ENCODE results near the gene ATXN1.

ATXN1 gene

DNA sequence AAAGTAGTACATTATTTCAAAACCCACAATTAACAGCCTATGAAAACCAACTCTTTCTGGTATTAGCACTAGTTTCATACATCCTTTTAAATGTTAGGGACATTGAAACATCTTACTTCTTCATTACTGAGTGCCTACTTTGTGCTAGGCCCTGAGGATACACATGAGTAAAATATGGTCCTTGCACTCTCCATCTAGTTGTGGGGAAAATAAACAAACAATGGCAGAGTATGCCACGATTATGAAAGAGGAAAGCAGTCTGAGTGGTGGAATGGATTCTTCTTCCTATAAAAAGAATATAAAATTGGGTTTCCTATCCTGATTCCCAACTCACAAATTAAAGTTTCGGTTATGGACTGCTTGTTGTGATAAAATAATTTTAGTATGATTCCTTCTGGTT is 84.9 kb downstream of the ATXN1 start (continued):
- TF ChIP-seq ZNF530 (tag by site-specific recombination; IDR thresholded peaks at IDR 0.05; ENCODE audit: low read depth) (no peak), GFI1B (tag by site-specific recombination; IDR thresholded peaks at IDR 0.05) (no peak), ZNF211 (tag by site-specific recombination; IDR thresholded peaks at IDR 0.05; ENCODE audit: low read depth) (no peak)
- TF ChIP-seq, protein P1, sequence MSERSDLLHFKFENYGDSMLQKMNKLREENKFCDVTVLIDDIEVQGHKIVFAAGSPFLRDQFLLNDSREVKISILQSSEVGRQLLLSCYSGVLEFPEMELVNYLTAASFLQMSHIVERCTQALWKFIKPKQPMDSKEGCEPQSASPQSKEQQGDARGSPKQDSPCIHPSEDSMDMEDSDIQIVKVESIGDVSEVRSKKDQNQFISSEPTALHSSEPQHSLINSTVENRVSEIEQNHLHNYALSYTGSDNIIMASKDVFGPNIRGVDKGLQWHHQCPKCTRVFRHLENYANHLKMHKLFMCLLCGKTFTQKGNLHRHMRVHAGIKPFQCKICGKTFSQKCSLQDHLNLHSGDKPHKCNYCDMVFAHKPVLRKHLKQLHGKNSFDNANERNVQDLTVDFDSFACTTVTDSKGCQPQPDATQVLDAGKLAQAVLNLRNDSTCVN (tag by site-specific recombination; optimal IDR thresholded peaks at IDR 0.05), result no peak

DNA sequence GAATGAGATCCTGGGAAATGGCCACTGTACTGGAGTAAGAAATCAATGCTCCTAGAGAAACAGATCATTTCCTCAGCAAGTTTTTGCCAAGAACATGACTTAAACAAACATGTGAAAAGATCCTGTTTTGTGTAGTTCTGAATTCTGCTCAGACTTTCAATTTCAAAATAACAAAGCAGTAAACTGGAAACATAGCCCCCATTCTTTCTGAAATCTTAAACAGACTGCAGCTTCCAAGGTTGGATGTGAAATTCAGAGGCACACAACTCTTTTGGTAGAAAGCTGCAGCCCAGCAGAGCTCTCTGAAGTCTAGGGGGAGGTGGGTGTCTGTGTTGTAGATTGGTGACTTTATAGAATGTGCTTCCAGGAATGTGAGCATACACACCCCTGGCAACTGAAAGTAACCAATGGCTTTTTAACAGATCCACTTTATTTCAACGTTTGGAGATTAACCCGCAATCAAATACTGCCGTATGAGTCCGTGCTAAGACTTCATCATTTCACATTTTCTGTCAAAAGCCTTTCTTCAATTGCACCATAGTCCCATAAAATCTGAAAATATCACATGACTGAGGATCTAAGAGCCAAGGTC is 86.4 kb downstream of the ATXN1 start:
- ChIA-PET CTCF (interaction anchor here (0.6 kb wide), 1 partner anchor 8 kb away, joined by 3 read pairs; no protein-coding TSS in a partner anchor), POLR2A (no interaction called here)
- H3K4me3 ChIP-seq (ENCODE audit: low read depth, low read length), result no peak overlapping the region
- TF ChIP-seq, protein P2, sequence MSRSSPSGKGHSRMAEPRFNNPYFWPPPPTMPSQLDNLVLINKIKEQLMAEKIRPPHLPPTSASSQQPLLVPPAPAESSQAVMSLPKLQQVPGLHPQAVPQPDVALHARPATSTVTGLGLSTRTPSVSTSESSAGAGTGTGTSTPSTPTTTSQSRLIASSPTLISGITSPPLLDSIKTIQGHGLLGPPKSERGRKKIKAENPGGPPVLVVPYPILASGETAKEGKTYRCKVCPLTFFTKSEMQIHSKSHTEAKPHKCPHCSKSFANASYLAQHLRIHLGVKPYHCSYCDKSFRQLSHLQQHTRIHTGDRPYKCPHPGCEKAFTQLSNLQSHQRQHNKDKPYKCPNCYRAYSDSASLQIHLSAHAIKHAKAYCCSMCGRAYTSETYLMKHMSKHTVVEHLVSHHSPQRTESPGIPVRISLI (tag by site-specific recombination; IDR thresholded peaks at IDR 0.05), result no peak
- TF ChIP-seq GLIS1 (tag by site-specific recombination; IDR thresholded peaks at IDR 0.05) (no peak), ZFP69B (tag by site-specific recombination; IDR thresholded peaks at IDR 0.05) (no peak), ZNF530 (tag by site-specific recombination; IDR thresholded peaks at IDR 0.05; ENCODE audit: low read depth) (no peak), ZNF184 (tag by site-specific recombination; IDR thresholded peaks at IDR 0.05) (no peak), ZFP37 (tag by site-specific recombination; IDR thresholded peaks at IDR 0.05) (no peak), ZSCAN30 (tag by site-specific recombination; IDR thresholded peaks at IDR 0.05) (no peak), ZSCAN16 (tag by site-specific recombination; IDR thresholded peaks at IDR 0.05) (no peak), SETDB1 (IDR thresholded peaks at IDR 0.05; ENCODE audit: insufficient read length, low read length) (no peak), ZNF548 (tag by site-specific recombination; IDR thresholded peaks at IDR 0.05) (no peak)
- TF ChIP-seq, protein P3, sequence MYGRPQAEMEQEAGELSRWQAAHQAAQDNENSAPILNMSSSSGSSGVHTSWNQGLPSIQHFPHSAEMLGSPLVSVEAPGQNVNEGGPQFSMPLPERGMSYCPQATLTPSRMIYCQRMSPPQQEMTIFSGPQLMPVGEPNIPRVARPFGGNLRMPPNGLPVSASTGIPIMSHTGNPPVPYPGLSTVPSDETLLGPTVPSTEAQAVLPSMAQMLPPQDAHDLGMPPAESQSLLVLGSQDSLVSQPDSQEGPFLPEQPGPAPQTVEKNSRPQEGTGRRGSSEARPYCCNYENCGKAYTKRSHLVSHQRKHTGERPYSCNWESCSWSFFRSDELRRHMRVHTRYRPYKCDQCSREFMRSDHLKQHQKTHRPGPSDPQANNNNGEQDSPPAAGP (tag by site-specific recombination; IDR thresholded peaks at IDR 0.05), result no peak
- H3K27ac ChIP-seq (ENCODE audit: extremely low read depth, low read depth, low read length), result no peak overlapping the region
- H3K36me3 ChIP-seq (ENCODE audit: control insufficient read depth in 2 of 2, insufficient read depth in 1 of 2, low read length in 2 of 2), result no peaks in the 10 kb centered on the region; a peak in 1 of 3 replicates
- no peaks in the 10 kb centered on the region for H3K9me3 ChIP-seq (ENCODE audit: control insufficient read depth, insufficient read depth, low read depth, low read length)
- peaks cover 24% of the 10 kb centered on the region for H3K4me1 ChIP-seq (ENCODE audit: control insufficient read depth, insufficient read depth, low read length)

DNA sequence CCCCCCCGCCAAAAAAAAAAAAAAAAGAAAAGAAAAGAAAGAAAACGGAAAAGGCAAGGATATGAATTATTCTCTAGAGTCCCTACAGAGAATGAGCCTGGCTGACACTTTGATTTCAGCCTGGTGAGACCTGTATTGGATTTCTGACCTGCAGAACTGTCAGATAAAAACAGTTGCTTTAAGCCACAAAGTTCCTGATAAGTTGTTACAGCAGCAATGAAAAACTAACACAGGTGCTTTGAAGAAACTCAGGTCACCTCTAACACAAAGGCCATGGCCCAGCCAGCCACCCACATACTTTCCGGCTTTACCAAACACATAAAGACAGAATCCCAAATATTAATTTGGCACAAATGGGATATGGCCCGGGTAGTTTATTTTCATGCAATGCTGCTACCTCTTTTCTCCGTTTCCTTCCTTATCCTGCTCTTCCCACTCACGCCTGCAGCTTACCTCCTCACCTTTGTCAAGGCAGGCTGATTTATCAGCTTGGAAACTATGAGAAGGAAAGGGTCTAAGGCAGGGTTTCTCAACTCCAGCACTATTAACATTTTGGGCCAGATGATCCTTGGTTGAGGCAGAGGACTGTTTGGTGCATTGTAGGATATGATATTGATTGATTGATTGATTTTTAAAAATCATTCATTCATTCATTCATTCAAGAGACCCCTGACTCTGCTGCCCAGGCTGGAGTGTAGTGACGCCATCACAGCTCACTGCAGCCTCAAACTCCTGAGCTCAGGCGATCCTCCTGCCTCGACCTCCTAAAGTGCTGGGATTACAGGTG is 88.1 kb downstream of the ATXN1 start:
- ChIA-PET POLR2A (no interaction called here), CTCF (interaction anchor here (0.9 to 1.2 kb wide), 2 partner anchors 40 to 162 kb away, joined by 3 to 4 read pairs; no protein-coding TSS in a partner anchor)
- Histone ChIP-seq H3K4me3 (ENCODE audit: low read depth, low read length) (no peak overlapping the region), H3K27ac (ENCODE audit: extremely low read depth, low read depth, low read length) (no peak overlapping the region), H3K9me3 (ENCODE audit: control insufficient read depth, insufficient read depth, low read depth, low read length) (no peaks in the 10 kb centered on the region), H3K36me3 (ENCODE audit: control insufficient read depth in 2 of 2, insufficient read depth in 1 of 2, low read length in 2 of 2) (no peaks in the 10 kb centered on the region; a peak in 1 of 3 replicates), H3K4me1 (ENCODE audit: control insufficient read depth, insufficient read depth, low read length) (peaks cover 35% of the 10 kb centered on the region)
- TF ChIP-seq ZNF24 (tag by site-specific recombination; IDR thresholded peaks at IDR 0.05) (0 out of 2 replicates have a peak, but pooled peaks have one; percentile 50), GLIS1 (tag by site-specific recombination; IDR thresholded peaks at IDR 0.05) (no peak), EGR2 (tag by site-specific recombination; IDR thresholded peaks at IDR 0.05; ENCODE audit: low read depth) (0 out of 2 replicates have a peak, but pooled peaks have one; percentile 27)
